HEK293T (cell line): Measurements from ENCODE around the gene CCL1.

ENCODE experiments used
- BHLHE40 ChIP-seq: fragments of 450-650 bp; IDR thresholded peaks from 2 replicates; pipeline ENCODE4 v1.6.1; 2016; ENCODE audit warnings: mild to moderate bottlenecking, moderate library complexity, borderline replicate concordance
- ELF4 ChIP-seq: fragments of 450-650 bp; IDR thresholded peaks from 2 replicates; pipeline ENCODE4 v1.6.1; 2017; ENCODE audit warnings: antibody characterized with exemption
- FOXA1 ChIP-seq: fragments of 450-650 bp; IDR thresholded peaks from 2 replicates; pipeline ENCODE4 v1.6.1; 2016; ENCODE audit warnings: mild to moderate bottlenecking
- FOXM1 ChIP-seq: fragments of 450-650 bp; IDR thresholded peaks from 2 replicates; pipeline ENCODE4 v1.6.1; 2017; ENCODE audit warnings: mild to moderate bottlenecking, borderline replicate concordance
- SP1 ChIP-seq: fragments of 450-650 bp; IDR thresholded peaks from 2 replicates; pipeline ENCODE4 v1.6.1; 2017
- TARDBP ChIP-seq: fragments of 450-650 bp; IDR thresholded peaks from 2 replicates; pipeline ENCODE4 v1.6.1; 2016

GRCh38 chr17:34349751-34350150 is 13.3 kb downstream of the CCL1 start:
- no peak for TF ChIP-seq FOXM1
- no peak for TF ChIP-seq ELF4
- TF ChIP-seq SP1 = no peak
- TF ChIP-seq BHLHE40 = no peak
- TF ChIP-seq TARDBP = no peak
- TF ChIP-seq FOXA1 = no peak
